GM12892 (cell line): ENCODE data around the gene TXLNG.

Experiments
- POLR2A ChIP-seq: IDR thresholded peaks from 2 replicates; pipeline ENCODE4 v1.6.1; 2011; ENCODE audit warnings: low read depth, low read length, control low read depth
- POLR2AphosphoS5 ChIP-seq: IDR thresholded peaks from 2 replicates; pipeline ENCODE4 v1.6.1; 2011; ENCODE audit warnings: low read depth, low read length, control low read depth
- TAF1 ChIP-seq: IDR thresholded peaks from 2 replicates; pipeline ENCODE4 v1.6.1; 2011; ENCODE audit warnings: low read depth, mild to moderate bottlenecking, control low read depth, low read length, borderline replicate concordance

GRCh38 chrX:16783452-16783851 is 2.8 kb upstream of the TXLNG start:
- TF ChIP-seq POLR2AphosphoS5, result no peak
- no peak for TF ChIP-seq POLR2A
- TF ChIP-seq TAF1, result no peak
